GM12874 (cell line): Measurements from ENCODE around the gene ENC1.

Experiments used
- CTCF ChIP-seq: IDR thresholded peaks from 2 replicates; pipeline ENCODE4 v1.5.1; 2011; ENCODE audit warnings: low read depth, mild to moderate bottlenecking, control low read depth, low read length, moderate library complexity; ENCODE audit not compliant: insufficient read depth

ENC1 gene

GRCh38 chr5:74627646-74628279 is 12.8 kb downstream of the ENC1 start:
- TF ChIP-seq CTCF: no peak

- no peak for TF ChIP-seq CTCF
Measured at GRCh38 chr5:74626386-74627222, 13.9 kb downstream of the ENC1 start.

GRCh38 chr5:74625742-74626241 is 14.7 kb downstream of the ENC1 start:
- TF ChIP-seq CTCF: no peak

GRCh38 chr5:74624931-74625505 is 15.5 kb downstream of the ENC1 start:
- no peak for TF ChIP-seq CTCF

- no peak for TF ChIP-seq CTCF
Measured at GRCh38 chr5:74624501-74624900, 16.0 kb downstream of the ENC1 start.

GRCh38 chr5:74623748-74624408 is 16.6 kb downstream of the ENC1 start:
- no peak for TF ChIP-seq CTCF
